Measurements from ENCODE around the gene BMPER.
"Not testable (repeated sequence)": the region's sequence is repeated elsewhere in the genome, so short reads cannot be mapped to it uniquely, and the experiment has no call there.

Gene BMPER

GRCh38 chr7:34145603-34146002 is 240.3 kb downstream of the BMPER start:
- DNase-seq (ENCODE audit: low read depth) = no peak
- no peak overlapping the region for H3K4me3 ChIP-seq (ENCODE audit: low read depth, low read length)

GRCh38 chr7:34153656-34154270 is 248.4 kb downstream of the BMPER start:
- no peak overlapping the region for H3K4me3 ChIP-seq (ENCODE audit: low read depth, low read length)
- DNase-seq (ENCODE audit: low read depth) = no peak

GRCh38 chr7:34155220-34155908 is 250.0 kb downstream of the BMPER start:
- DNase-seq (ENCODE audit: low read depth) = peak; percentile 94
- no peak overlapping the region for H3K4me3 ChIP-seq (ENCODE audit: low read depth, low read length)

- DNase-seq (ENCODE audit: low read depth) = no peak
- no peak overlapping the region for H3K4me3 ChIP-seq (ENCODE audit: low read depth, low read length)
These were observed 251.0 kb downstream of the BMPER start for GRCh38 chr7:34156336-34156735.

- DNase-seq (ENCODE audit: low read depth) = no peak
- H3K4me3 ChIP-seq (ENCODE audit: low read depth, low read length) = no peak overlapping the region
These were observed 251.8 kb downstream of the BMPER start for GRCh38 chr7:34157137-34157536.

GRCh38 chr7:34158368-34159153 is 253.2 kb downstream of the BMPER start:
- H3K4me3 ChIP-seq (ENCODE audit: low read depth, low read length) = no peak overlapping the region
- DNase-seq (ENCODE audit: low read depth) = no peak

GRCh38 chr7:34160261-34160752 is 255.0 kb downstream of the BMPER start:
- DNase-seq (ENCODE audit: low read depth) = peak; percentile 86
- H3K4me3 ChIP-seq (ENCODE audit: low read depth, low read length) = no peak overlapping the region

GRCh38 chr7:34162027-34162565 is 256.8 kb downstream of the BMPER start:
- no peak overlapping the region for H3K4me3 ChIP-seq (ENCODE audit: low read depth, low read length)
- DNase-seq (ENCODE audit: low read depth) = no peak

- no peak for DNase-seq (ENCODE audit: low read depth)
- H3K4me3 ChIP-seq (ENCODE audit: low read depth, low read length) = no peak overlapping the region
These were observed 257.3 kb downstream of the BMPER start for GRCh38 chr7:34162677-34163076.

- no peak overlapping the region for H3K4me3 ChIP-seq (ENCODE audit: low read depth, low read length)
- no peak for DNase-seq (ENCODE audit: low read depth)
These were observed 258.6 kb downstream of the BMPER start for GRCh38 chr7:34163956-34164355.

GRCh38 chr7:34165466-34165865 is 260.1 kb downstream of the BMPER start:
- H3K4me3 ChIP-seq (ENCODE audit: low read depth, low read length) = no peak overlapping the region
- DNase-seq (ENCODE audit: low read depth) = no peak

GRCh38 chr7:34165927-34166550 is 260.7 kb downstream of the BMPER start:
- no peak overlapping the region for H3K4me3 ChIP-seq (ENCODE audit: low read depth, low read length)
- no peak for DNase-seq (ENCODE audit: low read depth)

GRCh38 chr7:34168013-34168412 is 262.7 kb downstream of the BMPER start:
- no peak overlapping the region for H3K4me3 ChIP-seq (ENCODE audit: low read depth, low read length)

GRCh38 chr7:34174688-34175616 is 269.6 kb downstream of the BMPER start:
- H3K4me3 ChIP-seq (ENCODE audit: low read depth, low read length) = not testable (repeated sequence)

More at GRCh38 chr7:34168013-34168412, 262.7 kb downstream of the BMPER start:
- no peak for DNase-seq (ENCODE audit: low read depth)

GRCh38 chr7:34175837-34176236 is 270.5 kb downstream of the BMPER start:
- no peak overlapping the region for H3K4me3 ChIP-seq (ENCODE audit: low read depth, low read length)

More at GRCh38 chr7:34174688-34175616, 269.6 kb downstream of the BMPER start:
- DNase-seq (ENCODE audit: low read depth) = not testable (repeated sequence)

GRCh38 chr7:34177476-34177875 is 272.1 kb downstream of the BMPER start:
- H3K4me3 ChIP-seq (ENCODE audit: low read depth, low read length) = no peak overlapping the region
- DNase-seq (ENCODE audit: low read depth) = no peak

More at GRCh38 chr7:34175837-34176236, 270.5 kb downstream of the BMPER start:
- DNase-seq (ENCODE audit: low read depth) = no peak

- DNase-seq (ENCODE audit: low read depth) = no peak
- no peak overlapping the region for H3K4me3 ChIP-seq (ENCODE audit: low read depth, low read length)
These were observed 276.1 kb downstream of the BMPER start for GRCh38 chr7:34181271-34181958.

- no peak overlapping the region for H3K4me3 ChIP-seq (ENCODE audit: low read depth, low read length)
- DNase-seq (ENCODE audit: low read depth) = no peak
These were observed 279.1 kb downstream of the BMPER start for GRCh38 chr7:34184466-34184865.

Data from skeletal muscle cell (primary cell).